SK-N-SH treated with all-trans-retinoic acid at 6 μM for 48 hours (cell line): ENCODE results near the gene MAPKBP1.

Experiments used
- ARNTL ChIP-seq: fragments of 450-650 bp; formaldehyde crosslinking; IDR thresholded peaks from 2 replicates; pipeline ENCODE4 v1.5.0; 2020; ENCODE audit warnings: low read depth, mild to moderate bottlenecking, moderate library complexity, borderline replicate concordance
- CSDC2 ChIP-seq: fragments of 250-450 bp; sonication (Bioruptor Pico); IDR thresholded peaks from 2 replicates; pipeline ENCODE4 v1.5.0; 2020; ENCODE audit warnings: mild to moderate bottlenecking, moderate library complexity
- ESRRG ChIP-seq: fragments of 250-450 bp; sonication (Bioruptor Pico); IDR thresholded peaks from 2 replicates; pipeline ENCODE4 v1.6.1; 2021; ENCODE audit warnings: mild to moderate bottlenecking
- PATZ1 ChIP-seq: fragments of 250-450 bp; sonication (Bioruptor Pico); IDR thresholded peaks from 2 replicates; pipeline ENCODE4 v1.8.0; 2020; ENCODE audit warnings: mild to moderate bottlenecking, moderate library complexity, borderline replicate concordance
- PPARA ChIP-seq: fragments of 250-450 bp; sonication (Bioruptor Pico); IDR thresholded peaks from 2 replicates; pipeline ENCODE4 v1.5.0; 2020; ENCODE audit warnings: mild to moderate bottlenecking, borderline replicate concordance
- RARB ChIP-seq: fragments of 250-450 bp; sonication (Bioruptor Pico); IDR thresholded peaks from 2 replicates; pipeline ENCODE4 v1.8.0; 2021; ENCODE audit warnings: mild to moderate bottlenecking, moderate library complexity
- SNAI2 ChIP-seq: fragments of 250-450 bp; sonication (Bioruptor Pico); IDR thresholded peaks from 2 replicates; pipeline ENCODE4 v1.5.0; 2020; ENCODE audit warnings: mild to moderate bottlenecking, moderate library complexity
- TOX ChIP-seq: fragments of 250-450 bp; sonication (Bioruptor Pico); IDR thresholded peaks from 2 replicates; pipeline ENCODE4 v1.8.0; 2021; ENCODE audit warnings: mild to moderate bottlenecking, moderate library complexity, borderline replicate concordance
- ZFP3 ChIP-seq: fragments of 250-450 bp; sonication (Bioruptor Pico); IDR thresholded peaks from 2 replicates; pipeline ENCODE4 v1.5.0; 2020; ENCODE audit warnings: mild to moderate bottlenecking, moderate library complexity
- ZNF8 ChIP-seq: fragments of 450-650 bp; formaldehyde crosslinking; IDR thresholded peaks from 2 replicates; pipeline ENCODE4 v1.5.0; 2020; ENCODE audit warnings: mild to moderate bottlenecking, moderate library complexity
- TF ChIP-seq, protein P1 (sequence below): fragments of 250-450 bp; sonication (Bioruptor Pico); IDR thresholded peaks from 2 replicates; pipeline ENCODE4 v1.8.0; 2021; ENCODE audit warnings: low read depth, mild to moderate bottlenecking, moderate library complexity, borderline replicate concordance

- TF ChIP-seq ESRRG (no peak), ARNTL (CRISPR knock-in tag) (no peak), PATZ1 (no peak), PPARA (no peak), ZFP3 (CRISPR knock-in tag) (no peak), TOX (CRISPR knock-in tag) (no peak), ZNF8 (no peak), SNAI2 (CRISPR knock-in tag) (no peak), CSDC2 (no peak), RARB (CRISPR knock-in tag) (no peak)
- TF ChIP-seq, protein P1, sequence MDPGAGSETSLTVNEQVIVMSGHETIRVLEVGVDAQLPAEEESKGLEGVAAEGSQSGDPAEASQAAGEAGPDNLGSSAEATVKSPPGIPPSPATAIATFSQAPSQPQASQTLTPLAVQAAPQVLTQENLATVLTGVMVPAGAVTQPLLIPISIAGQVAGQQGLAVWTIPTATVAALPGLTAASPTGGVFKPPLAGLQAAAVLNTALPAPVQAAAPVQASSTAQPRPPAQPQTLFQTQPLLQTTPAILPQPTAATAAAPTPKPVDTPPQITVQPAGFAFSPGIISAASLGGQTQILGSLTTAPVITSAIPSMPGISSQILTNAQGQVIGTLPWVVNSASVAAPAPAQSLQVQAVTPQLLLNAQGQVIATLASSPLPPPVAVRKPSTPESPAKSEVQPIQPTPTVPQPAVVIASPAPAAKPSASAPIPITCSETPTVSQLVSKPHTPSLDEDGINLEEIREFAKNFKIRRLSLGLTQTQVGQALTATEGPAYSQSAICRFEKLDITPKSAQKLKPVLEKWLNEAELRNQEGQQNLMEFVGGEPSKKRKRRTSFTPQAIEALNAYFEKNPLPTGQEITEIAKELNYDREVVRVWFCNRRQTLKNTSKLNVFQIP (CRISPR knock-in tag): no peak
These were observed 14.0 kb downstream of the MAPKBP1 start for GRCh38 chr15:41788262-41788661.
